HG03175 (cell line): ENCODE results near the gene MBL2.

Experiments used
- ATAC-seq: cut with Tn5 transposase; IDR thresholded peaks from one replicate; pipeline ENCODE4 v1.9.1; 2021; ENCODE audit warnings: mild to moderate bottlenecking, moderate library complexity; ENCODE audit not compliant: unreplicated experiment

The MBL2 gene

GRCh38 chr10:52774182-52774581, 1.6 kb upstream of the MBL2 start:
- ATAC-seq, result no peak

GRCh38 chr10:52771534-52772445, 794 bp downstream of the MBL2 start:
- ATAC-seq, result no peak

- no peak for ATAC-seq
Observed at GRCh38 chr10:52770904-52771303, 1.7 kb downstream of the MBL2 start.

- ATAC-seq, result no peak
Observed at GRCh38 chr10:52769966-52770365, 2.6 kb downstream of the MBL2 start.

- ATAC-seq, result no peak
Observed at GRCh38 chr10:52768001-52768532, 4.5 kb downstream of the MBL2 start.

- no peak for ATAC-seq
Observed at GRCh38 chr10:52762088-52762487, 10.5 kb downstream of the MBL2 start.

- no peak for ATAC-seq
Observed at GRCh38 chr10:52759154-52759553, 13.4 kb downstream of the MBL2 start.

GRCh38 chr10:52758406-52758805, 14.2 kb downstream of the MBL2 start:
- ATAC-seq, result no peak

GRCh38 chr10:52757773-52758172, 14.8 kb downstream of the MBL2 start:
- ATAC-seq, result no peak

GRCh38 chr10:52756966-52757365, 15.6 kb downstream of the MBL2 start:
- ATAC-seq, result no peak

GRCh38 chr10:52756295-52756694, 16.3 kb downstream of the MBL2 start:
- ATAC-seq, result no peak

GRCh38 chr10:52755297-52756062, 17.1 kb downstream of the MBL2 start:
- ATAC-seq, result no peak

- ATAC-seq, result no peak
Observed at GRCh38 chr10:52752801-52753445, 19.7 kb downstream of the MBL2 start.

- no peak for ATAC-seq
Observed at GRCh38 chr10:52752261-52752660, 20.3 kb downstream of the MBL2 start.

- ATAC-seq, result no peak
Observed at GRCh38 chr10:52751337-52751736, 21.2 kb downstream of the MBL2 start.

GRCh38 chr10:52750629-52751028, 22.0 kb downstream of the MBL2 start:
- no peak for ATAC-seq

GRCh38 chr10:52747694-52748093, 24.9 kb downstream of the MBL2 start:
- ATAC-seq, result no peak

- no peak for ATAC-seq
Observed at GRCh38 chr10:52746169-52746568, 26.4 kb downstream of the MBL2 start.

- no peak for ATAC-seq
Observed at GRCh38 chr10:52744057-52744805, 28.4 kb downstream of the MBL2 start.

- ATAC-seq, result no peak
Observed at GRCh38 chr10:52742731-52743130, 29.9 kb downstream of the MBL2 start.

- no peak for ATAC-seq
Observed at GRCh38 chr10:52741851-52742250, 30.7 kb downstream of the MBL2 start.
